UCSD-AML1 (cell line): ENCODE results near the gene ERN1.
"Not testable (repeated sequence)": the region's sequence is repeated elsewhere in the genome, so short reads cannot be mapped to it uniquely, and the experiment has no call there.

Experiments
- DNase-seq: peaks from one replicate; lab custom pipeline; 2025; ENCODE audit not compliant: unreplicated experiment; lab: John Stamatoyannopoulos, UW

ERN1 gene

DNA sequence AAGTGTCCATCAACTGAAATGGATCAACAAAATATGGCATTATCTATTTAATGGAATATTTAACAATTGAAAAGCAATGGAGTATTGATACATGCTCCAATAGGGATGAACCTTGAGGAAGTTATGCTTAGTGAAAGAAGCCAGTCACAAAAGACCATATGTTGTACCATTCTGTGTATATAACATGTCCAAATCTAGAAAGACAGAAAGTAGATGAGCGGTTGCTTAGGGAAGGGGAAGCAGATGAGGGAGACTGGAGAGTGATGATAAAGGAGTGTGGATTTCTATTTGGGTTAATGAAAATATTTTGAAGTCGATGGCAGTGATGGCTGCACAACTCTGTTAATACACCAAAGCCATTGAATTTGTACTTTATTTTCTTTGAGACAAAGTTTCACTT, 8.5 kb upstream of the ERN1 start:
- DNase-seq = no peak

DNA sequence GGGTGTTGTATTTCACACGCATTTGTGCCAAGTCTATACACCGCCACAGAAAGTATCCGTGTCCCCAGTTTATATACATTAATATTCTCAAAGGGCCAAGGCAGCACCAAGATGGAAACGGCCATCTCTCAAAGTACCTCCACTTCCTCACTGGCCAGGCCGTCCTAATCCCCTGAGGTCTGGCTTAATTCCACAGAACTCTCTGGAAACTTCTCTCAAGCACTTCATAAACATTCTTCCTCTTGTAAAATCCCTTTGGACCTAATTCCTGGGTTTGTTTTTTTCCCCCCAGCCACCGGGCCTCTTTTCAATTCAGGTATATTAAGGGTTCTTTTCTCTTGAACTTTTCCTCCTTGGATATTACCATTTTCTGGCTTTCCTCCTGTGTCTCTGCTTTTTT, 5.1 kb upstream of the ERN1 start:
- no peak for DNase-seq

DNA sequence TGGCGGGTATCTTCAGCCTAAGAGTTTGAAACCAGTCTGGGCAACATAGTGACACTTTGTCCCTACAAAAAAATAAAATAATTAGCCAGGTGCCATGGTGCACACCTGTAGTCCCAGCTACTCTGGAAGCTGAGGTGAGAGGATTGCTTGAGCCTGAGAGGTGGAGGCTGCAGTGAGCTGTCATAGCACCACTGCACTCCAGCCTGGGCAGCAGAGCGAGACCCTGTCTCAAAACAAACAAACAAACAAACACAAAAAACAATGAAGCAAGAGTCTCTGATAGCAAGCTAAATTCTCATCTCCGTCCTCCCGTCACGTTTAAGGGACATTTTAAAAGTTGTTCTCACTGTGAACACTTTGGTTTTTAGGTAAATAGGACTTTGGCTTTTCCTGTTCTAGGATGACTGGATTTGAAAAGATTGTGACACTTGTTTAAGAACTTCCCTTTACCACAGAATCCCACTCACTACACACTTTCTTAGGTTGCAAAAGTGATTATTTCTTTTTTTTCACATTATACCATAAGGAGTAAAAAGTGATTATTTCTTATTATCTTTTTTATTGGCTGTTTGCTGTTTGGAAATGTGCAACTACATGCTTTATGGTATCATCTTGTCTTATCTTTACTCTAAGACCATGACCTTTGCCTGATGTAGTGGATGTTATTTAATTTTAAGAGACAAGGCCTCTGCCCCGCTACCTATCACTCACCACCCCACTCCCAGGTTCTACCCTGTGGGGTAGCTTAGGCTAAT, 4.4 kb upstream of the ERN1 start:
- no peak for DNase-seq

DNA sequence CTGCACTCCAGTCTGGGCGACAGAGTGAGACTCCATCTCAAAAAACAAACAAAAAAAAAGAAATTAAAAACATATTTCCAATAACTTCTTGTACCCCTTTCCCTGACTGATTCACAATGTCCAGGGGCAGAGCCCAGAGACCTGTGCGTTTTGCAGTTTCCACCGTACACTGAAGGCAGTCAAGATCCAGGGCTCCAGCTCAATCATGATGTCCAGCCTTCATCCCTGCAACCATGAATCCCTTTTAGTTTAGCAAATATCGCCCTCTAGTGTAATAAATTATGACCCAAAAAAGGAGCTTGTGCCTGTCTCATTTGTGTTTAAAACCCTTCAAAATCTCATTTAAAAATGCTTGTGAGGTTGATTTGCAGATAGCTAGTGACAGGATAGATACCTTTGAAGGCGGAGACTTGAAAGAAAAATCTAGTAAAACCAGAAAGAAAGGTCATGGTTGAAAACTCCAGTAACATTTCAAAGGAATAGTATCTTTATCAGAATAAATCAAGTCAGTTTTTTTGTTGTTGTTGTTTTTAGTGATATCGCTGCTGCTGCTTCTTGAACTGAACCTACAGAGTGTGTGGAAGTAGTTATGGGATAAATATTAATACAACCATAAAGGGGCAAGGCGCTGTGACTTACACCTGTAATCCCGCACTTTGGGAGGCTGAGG, 3.7 kb upstream of the ERN1 start:
- DNase-seq = peak; percentile 20

DNA sequence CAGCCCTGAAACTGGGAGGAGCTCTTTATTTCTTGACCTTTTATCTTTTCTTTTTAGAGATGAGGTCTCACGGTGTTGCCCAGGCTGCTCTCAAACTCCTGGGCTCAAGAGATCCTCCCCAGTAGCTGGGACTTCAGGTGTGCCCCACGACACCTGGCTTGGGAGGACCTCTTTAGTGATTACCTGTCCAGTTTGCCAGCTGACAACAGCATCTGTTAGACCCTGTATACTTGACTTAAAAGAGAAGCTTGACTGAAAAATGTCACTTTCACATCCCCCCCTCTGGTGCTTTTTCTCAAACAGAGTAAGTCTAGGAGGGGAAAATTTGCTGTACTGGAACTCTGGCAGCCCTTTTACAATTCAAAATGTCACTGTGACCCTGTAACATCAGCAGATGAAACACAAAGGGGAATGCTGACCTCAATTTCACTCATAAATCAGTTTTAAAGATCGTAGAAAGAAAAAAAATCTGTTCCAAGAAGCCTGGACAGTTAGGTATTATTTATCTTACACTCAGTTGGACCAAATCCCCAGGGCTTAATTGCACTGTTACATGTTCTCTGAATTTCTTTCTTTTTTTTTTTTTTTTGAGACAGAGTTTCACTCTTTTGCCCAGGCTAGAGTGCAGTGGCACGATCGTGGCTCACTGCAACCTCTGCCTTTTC, 1.8 kb upstream of the ERN1 start:
- no peak for DNase-seq

DNA sequence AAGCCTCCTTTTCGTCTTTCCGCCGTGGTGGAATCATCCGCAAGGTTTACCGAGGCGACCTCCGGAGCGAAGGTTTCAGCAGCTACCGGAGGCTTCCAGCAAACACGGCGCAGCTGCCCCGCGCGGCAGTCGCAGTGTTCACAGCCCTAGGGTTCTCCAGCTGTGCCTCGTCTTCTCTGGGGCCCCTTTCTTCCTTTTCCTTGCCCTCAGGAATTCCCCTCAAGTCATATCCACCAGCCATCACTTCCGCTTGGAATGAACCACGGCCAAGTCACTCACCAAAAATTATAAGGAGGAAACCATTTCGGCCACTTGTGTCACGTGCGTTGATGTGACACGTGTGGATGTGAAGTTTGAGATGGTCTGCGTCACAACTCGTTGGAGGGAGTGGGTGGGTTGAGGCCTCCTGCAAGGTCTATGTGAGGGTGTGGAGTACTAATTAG, 636 bp upstream of the ERN1 start:
- no peak for DNase-seq

DNA sequence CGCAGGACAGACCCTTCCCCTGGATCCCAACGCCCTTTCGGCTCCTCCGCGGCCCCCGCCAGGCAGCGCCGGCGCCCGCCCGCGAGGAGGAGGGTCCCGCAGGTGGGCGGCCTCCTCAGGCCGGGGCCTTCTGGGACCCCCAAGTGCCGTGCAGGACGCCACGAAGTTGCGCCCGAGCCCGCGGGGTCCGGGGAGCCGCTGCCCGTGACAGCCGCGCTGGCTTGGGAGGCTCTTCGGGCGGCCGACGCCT, 504 bp downstream of the ERN1 start:
- DNase-seq = no peak

DNA sequence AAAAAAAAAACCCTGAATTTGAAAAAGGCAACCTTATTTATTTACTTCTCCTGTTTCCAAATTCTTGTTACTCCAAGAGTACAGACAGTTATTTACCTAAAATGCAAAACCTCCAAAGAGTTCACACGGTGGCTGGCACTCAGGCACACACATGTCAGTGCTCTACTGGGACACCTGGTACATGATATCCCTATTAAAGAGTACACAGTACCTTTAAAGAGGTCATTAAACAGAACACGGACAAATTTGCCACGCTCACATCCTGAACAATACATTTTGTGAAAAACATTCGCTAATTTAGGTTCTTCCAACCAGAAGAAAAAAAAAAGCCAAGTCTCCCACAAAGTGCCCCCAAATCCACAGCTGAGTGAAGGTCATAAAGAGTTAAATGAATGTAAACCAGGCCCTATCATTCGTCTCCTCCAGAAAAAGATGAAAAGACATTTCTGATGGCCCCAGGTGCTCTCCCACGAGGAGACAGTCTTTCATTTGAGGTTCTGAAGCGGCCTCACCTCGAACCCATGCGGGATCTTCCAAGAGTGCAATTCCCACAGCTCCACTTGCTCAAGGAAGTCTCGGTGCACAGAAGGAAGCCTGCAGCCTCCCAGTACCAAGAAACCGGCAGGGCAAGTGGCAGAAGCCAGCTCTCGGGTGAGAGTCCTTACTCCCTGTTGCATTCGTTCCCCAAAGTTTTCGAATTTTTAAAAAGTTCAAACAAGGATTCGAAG, 993 bp downstream of the ERN1 start:
- DNase-seq = peak; percentile 48

DNA sequence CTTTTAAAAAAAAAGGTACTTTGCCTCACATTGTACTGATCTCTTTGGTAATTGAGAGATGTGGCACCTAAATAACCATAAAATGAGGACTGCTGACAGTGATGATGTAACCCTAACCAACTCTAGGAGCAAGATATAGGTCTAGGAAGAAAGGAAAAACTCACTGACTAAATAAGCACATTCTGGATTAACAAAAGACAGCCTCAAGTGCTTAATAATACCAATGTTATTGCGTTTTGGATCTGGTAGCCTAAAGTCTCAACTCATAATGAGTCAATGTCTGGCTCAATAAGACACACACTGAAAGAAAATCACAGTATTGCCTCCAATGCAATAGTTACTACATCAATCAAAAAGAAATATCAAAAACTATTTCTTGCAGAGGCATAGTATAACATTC, 3.0 kb downstream of the ERN1 start:
- DNase-seq = no peak

DNA sequence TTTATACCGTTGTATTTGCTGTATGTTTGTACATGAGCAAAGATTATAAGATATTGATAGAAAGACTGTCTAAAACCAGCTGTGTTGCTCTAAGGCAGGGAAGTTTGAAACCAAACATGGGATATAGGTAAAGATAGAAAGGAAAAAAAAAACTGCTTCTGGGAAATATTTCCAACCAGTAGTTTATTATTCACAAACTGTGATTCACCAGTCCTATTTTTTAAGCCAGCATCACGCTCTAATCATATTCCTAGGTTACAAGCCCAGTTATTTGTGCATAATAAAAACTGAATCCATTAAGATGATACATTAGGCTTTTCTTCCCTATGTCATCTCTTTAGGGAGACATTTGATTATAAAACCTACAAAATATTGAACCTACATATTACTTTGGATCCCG, 4.0 kb downstream of the ERN1 start:
- DNase-seq = no peak

DNA sequence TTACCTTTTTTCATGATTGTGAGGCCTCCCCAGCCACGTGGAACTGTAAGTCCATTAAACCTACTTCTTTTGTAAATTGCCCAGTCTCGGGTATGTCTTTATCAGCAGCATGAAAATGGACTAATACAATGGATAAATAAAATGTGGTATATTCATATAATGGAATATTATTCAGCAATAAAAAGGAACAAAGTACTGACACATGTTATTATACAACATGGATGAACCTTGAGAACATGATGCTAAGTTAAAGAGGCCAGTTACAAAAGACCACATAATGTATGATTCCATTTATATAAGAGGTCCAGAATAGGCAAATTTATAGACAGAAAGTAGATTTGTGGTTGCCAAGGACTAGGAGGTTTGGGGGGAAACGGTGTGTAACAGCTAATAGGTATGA, 5.3 kb downstream of the ERN1 start:
- DNase-seq = no peak

DNA sequence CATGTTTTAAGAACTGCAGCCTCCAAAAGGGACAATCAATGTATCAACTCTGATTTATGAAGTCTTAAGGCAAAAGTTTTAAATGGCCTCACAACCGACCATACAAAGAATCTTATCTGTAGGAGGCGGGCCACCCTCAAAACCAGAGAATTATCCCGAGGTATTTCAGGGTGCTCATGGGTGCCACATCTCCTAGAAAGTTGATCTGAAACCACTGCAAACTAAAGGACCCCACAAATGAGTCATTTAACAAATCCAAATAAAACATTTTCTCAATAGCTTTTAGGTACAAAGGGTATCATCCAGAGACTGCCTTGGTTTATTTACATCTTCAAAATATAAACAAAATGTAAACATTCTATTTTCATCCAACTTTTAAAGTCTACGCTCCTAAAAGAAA, 6.8 kb downstream of the ERN1 start:
- DNase-seq = no peak

DNA sequence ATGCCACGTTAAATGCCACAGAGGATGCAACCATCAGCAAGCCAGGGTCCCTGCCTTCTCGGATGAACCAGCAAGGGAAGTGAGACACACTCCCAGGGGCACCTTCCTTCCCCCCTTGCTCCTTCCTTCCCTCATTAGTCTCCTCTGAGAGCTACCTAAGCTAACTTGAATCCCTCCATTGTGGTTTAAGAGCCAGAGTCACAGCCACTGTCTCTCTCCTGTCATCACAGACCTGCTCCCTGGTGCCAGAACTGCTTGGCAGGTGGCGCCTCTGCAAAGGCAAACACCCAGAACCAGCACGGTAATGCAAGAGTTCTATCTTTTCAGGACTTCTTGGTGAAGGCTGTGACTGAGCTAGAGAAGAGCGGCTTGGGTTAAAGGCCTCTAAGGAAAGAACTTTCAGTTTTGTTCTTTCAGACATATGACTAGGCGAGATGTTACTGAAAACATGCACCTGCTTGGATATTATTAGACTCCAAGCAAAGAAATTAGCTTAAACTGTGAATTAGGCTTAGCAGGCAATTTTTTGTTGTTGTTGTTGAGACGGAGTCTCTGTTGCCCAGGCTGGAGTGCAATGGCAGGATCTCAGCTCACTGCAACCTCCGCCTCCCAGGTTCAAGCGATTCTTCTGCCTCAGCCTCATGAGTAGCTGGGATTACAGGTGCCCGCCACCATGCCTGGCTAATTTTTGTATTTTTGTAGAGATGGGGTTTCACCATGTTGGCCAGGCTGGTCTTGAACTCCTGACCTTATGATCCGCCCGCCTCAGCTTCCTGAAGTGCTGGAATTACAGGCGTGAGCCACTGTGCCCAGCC, 8.8 kb downstream of the ERN1 start:
- not testable (repeated sequence) for DNase-seq

DNA sequence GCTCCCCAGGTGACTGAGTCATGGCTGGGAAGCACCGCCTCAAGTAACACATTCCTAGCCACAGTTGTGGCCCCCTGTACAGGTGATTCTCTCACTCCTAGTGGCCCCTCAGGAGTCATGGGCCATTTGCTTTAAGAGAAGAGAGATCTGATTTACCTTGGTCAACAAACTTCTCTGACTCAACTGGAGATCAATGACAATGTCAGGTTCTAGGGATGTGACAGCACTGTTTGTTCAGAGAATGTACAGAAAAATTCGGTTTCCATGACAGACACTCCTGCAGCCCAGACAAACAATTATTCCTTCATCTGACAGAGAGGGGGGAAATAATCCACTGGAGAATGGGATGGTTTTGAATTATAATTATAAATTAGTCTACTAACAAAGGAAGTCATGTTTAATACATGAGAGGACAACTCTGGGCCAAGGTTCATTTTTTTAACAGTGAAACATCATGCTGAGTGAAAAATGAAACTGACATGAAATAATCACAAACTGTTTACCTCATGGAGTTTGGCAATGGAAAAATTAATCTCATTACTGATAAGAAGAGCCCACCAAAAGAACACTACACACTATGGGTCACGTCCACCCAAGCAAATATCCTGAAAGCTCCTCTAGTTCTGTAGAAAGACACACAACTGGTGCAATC, 9.7 kb downstream of the ERN1 start:
- DNase-seq = no peak

DNA sequence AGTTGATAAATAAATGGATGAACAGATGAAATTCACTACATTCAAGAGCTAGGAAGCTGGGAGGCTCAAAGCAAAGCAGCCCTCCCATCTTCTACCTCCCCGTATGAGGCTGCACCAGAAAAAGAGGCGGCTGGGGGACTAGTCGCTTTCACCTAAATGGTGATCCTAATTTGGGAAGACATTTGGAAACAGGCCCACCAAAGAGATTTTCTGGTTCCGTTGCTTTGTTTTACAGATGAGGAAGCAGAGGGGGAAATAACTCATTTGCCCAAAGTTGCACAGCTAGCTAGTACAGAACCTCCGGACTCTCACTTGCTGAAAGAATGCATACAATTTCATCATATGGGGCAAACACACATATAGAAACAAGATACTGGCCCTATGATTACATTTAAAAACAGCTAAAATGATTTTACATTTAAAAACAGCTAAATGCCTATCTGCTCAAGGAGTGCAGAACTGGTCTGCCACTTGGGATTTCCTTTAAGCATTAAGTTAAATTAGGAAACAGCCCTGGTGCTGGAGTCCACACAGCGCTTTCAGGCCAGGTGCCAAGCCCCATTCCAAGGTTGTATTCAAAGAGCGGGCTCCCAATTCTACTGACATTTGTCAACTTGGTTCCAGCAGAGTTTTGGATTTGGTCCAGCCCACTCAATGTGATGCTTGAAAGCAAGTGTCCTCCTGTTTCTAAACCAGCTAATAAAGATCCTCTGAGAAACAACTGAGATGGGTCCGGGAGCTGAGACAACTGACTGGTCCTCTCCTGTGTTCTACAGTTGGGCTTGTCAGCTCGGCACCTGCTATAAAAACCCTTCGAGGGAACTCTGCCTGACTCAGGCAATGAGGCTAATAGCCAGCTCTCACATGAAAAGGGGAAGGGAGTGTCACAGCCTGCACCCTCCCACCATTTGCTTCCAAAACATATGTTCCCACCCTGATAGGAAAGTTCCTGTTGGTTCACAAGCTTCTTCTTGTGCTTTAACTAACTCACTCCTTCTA, 11.7 kb downstream of the ERN1 start:
- DNase-seq = peak; percentile 29

DNA sequence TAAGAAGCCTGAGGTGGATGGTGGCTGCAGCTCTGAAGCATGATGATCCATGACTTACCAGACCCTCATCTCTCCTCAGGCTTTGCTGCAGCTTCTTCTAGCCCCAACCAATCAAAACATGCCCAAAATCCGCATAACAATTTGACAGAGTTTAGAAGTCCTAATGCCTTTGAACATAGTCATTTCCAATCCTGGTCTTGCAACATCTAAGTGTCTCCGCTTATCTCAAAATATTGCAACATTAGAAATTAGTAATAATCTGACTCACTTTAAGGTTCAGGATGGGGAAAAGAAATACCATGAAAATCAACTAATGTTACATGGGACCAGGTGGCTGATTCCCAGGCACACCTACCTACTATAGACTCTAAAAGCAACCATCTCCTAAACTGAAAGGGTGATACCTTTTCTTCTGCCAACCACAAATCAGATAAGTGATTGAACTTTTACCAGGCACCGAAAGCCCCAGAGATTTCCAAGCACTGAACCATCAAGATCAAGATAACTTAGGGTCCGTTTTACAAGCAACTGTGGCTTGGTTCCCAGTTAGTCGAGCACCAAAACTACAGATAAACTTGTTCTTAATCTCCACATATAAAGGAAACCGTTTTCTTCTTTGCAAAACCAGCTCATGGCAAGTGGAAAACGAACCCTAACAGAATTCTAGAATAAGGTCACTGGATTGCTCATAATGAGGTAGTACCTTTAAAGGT, 14.0 kb downstream of the ERN1 start:
- no peak for DNase-seq

DNA sequence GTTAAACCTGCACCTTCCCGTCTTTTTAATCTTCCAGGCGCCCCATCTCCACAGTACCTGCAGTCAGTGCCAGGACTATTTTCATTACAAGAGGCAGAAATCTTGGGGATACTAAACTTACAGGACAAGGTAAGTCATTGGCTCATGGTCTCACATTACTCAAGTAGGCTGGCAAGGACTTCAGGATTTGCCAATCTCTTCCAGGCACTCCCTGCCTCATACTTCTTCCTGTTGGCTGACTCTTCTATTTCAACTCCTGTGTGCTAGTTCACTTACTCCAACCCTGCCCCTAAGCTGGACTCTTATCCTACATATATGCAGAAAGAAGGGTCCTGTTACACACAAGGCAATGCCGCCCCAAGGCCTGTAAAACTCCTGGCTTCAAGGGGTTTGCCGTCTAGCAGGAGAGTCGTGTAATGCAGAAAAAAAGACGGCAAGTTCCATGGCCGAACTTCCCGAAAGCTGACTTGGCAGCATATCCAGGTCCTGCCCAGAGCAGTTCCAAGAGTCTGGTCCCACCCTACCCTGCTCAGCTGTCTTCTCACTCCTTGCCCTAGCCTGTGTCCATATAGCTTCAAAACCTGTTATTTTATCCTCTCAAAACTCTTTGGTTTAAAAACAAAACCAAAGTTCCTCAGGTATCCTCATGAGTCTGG, 14.8 kb downstream of the ERN1 start:
- DNase-seq = no peak

DNA sequence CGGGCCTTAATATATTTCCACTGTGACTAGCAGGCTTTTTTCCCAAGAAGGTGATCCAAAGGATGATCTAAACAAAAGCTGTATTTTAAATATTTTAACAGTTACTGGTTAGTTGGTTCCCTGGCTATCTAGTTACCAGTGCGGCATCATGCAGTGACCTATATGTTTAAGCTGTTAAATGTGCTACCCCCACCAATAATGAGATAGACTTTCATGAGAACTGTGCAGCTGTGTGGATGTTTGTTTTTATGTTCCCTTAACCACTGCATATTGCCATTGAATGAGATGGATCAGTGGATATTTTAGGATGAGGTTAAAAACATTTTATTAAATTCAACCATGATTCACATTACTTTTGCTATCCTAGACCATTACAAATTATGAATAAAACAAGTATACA, 16.9 kb downstream of the ERN1 start:
- DNase-seq = no peak
